ENCODE data around the gene GRM8.

DNA sequence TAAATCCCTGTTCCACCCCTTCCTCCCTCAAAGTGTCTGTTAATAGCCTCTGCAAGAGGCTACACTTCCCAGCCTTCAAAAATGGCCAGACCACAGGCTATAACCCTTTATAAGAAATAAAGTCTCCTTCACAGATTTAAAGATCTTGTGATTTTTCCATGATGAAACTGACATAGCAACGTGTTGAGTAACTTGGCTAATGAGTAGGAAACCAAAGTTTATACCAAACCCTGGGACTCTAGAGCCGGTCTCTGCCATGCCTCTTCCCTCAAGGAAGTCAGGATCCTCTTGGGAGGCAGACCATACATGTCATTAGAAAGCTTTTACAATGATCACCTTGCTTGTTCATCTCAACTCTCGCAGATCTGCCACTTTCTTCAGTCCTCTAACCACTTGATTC, 44.4 kb downstream of the GRM8 start:
- TF ChIP-seq, protein P1, sequence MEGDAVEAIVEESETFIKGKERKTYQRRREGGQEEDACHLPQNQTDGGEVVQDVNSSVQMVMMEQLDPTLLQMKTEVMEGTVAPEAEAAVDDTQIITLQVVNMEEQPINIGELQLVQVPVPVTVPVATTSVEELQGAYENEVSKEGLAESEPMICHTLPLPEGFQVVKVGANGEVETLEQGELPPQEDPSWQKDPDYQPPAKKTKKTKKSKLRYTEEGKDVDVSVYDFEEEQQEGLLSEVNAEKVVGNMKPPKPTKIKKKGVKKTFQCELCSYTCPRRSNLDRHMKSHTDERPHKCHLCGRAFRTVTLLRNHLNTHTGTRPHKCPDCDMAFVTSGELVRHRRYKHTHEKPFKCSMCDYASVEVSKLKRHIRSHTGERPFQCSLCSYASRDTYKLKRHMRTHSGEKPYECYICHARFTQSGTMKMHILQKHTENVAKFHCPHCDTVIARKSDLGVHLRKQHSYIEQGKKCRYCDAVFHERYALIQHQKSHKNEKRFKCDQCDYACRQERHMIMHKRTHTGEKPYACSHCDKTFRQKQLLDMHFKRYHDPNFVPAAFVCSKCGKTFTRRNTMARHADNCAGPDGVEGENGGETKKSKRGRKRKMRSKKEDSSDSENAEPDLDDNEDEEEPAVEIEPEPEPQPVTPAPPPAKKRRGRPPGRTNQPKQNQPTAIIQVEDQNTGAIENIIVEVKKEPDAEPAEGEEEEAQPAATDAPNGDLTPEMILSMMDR (IDR thresholded peaks at IDR 0.05; ENCODE audit: insufficient read depth, low read depth, low read length) = no peak
- TF ChIP-seq EZH2 (IDR thresholded peaks at IDR 0.05; ENCODE audit: insufficient read depth, low read length) = no peak

All from astrocyte (in vitro differentiated cells and primary cell).